A673 (cell line): ENCODE results near the gene SPAG6. TPM values are rescaled to one million over a fixed set of nuclear protein-coding genes. Genes with fewer than 3 reads are reported as not detected.
A peak's percentile ranks its signal among the peaks of the same experiment; 100 is the strongest.

Experiments used
- BruUV-seq: library from RNA; stranded (reverse); fragments of 400-500 nt; replicated peaks from 2 replicates; lab custom pipeline; 2021; lab: Mats Ljungman, UMichigan
- CTCF ChIA-PET: fragments of 300-600 bp; sonication (Branson Sonifier 250); formaldehyde crosslinking; loops from one replicate; lab custom pipeline; 2022; ENCODE audit warnings: antibody characterized with exemption; lab: Charles Lee
- POLR2A ChIA-PET: fragments of 300-600 bp; sonication (Branson Sonifier 250); formaldehyde crosslinking; loops from one replicate; lab custom pipeline; 2022; ENCODE audit warnings: antibody characterized with exemption; ENCODE audit not compliant: low non-redundant PET; lab: Charles Lee
- DNase-seq: peaks from one replicate; pipeline ENCODE4 v3.0.0-alpha.2; 2015; ENCODE audit warnings: low spot score
- H3K27ac ChIP-seq: fragments of 200-600 bp; sonication (generic); 2 replicates; pipeline ENCODE4 v1.5.1; 2016; ENCODE audit warnings: mixed run types, low read depth, mild to moderate bottlenecking, mixed read lengths, antibody characterized with exemption, low read length; ENCODE audit not compliant: poor library complexity, severe bottlenecking
- H3K27me3 ChIP-seq: fragments of 200-600 bp; sonication (generic); replicated peaks from 2 replicates; pipeline ENCODE4 v1.6.1; 2017; ENCODE audit warnings: mixed run types, low read depth, mild to moderate bottlenecking, mixed read lengths, antibody characterized with exemption, low read length; ENCODE audit not compliant: insufficient read depth, poor library complexity
- H3K36me3 ChIP-seq: fragments of 200-600 bp; sonication (generic); 2 replicates; pipeline ENCODE4 v1.6.1; 2016; ENCODE audit warnings: mixed run types, mild to moderate bottlenecking, mixed read lengths, antibody characterized with exemption, low read length; ENCODE audit not compliant: insufficient read depth, poor library complexity, severe bottlenecking
- H3K4me1 ChIP-seq: fragments of 200-600 bp; sonication (generic); 2 replicates; pipeline ENCODE4 v1.6.1; 2017; ENCODE audit warnings: mixed run types, mild to moderate bottlenecking, mixed read lengths, antibody characterized with exemption, low read length; ENCODE audit not compliant: insufficient read depth, poor library complexity, severe bottlenecking
- H3K4me3 ChIP-seq: fragments of 200-600 bp; sonication (generic); 2 replicates; pipeline ENCODE4 v1.5.1; 2016; ENCODE audit warnings: low read depth, mixed run types, mild to moderate bottlenecking, mixed read lengths, low read length; ENCODE audit not compliant: poor library complexity, severe bottlenecking
- H3K9me3 ChIP-seq: fragments of 200-600 bp; sonication (generic); 2 replicates; pipeline ENCODE4 v1.6.1; 2016; ENCODE audit warnings: mixed run types, low read depth, mild to moderate bottlenecking, mixed read lengths, antibody characterized with exemption, low read length; ENCODE audit not compliant: poor library complexity, severe bottlenecking
- CTCF ChIP-seq: fragments of 300-800, 200-600 bp; sonication (generic); conservative IDR thresholded peaks from 2 replicates; pipeline ENCODE4 v1.5.1; 2017; ENCODE audit warnings: low read depth, mild to moderate bottlenecking, antibody characterized with exemption, low read length, moderate library complexity, mixed read lengths
- EZH2 ChIP-seq: fragments of 200-600 bp; sonication (generic); IDR thresholded peaks from 2 replicates; pipeline ENCODE4 v1.6.1; 2017; ENCODE audit warnings: borderline replicate concordance, low read depth, mild to moderate bottlenecking, mixed read lengths, antibody characterized with exemption, low read length; ENCODE audit not compliant: poor library complexity, severe bottlenecking
- intact Hi-C: fragments of 100-400 bp; cut with micrococcal nuclease; formaldehyde crosslinking; loops from one replicate; pipeline ENCODE4 v1.10.0; 2022; ENCODE audit not compliant: unreplicated experiment
- total RNA-seq: library from RNA; stranded (reverse); gene quantifications from 2 replicates; pipeline ENCODE4 v1.2.3, GENCODE V29; 2021

SPAG6 gene
- total RNA-seq, 1 experiment from 2014 or later = 0.39 TPM

- Histone ChIP-seq H3K27ac (no peak overlapping the region), H3K4me3 (no peak overlapping the region), H3K36me3 (no peaks in the 10 kb centered on the region), H3K27me3 (no peaks in the 10 kb centered on the region), H3K9me3 (no peaks in the 10 kb centered on the region), H3K4me1 (peaks cover 8% of the 10 kb centered on the region)
- intact Hi-C loops = no loop called here
- ChIA-PET POLR2A (no interaction called here), CTCF (no interaction called here)
- BruUV-seq = no TSS peak
- TF ChIP-seq CTCF (no peak), EZH2 (no peak)
- DNase-seq = no peak
These were observed 34.4 kb upstream of the SPAG6 start for GRCh38 chr10:22310928-22311327.

GRCh38 chr10:22314852-22315251 lies 30.4 kb upstream of the SPAG6 start:
- H3K27me3 ChIP-seq = no peaks in the 10 kb centered on the region
- H3K36me3 ChIP-seq = no peaks in the 10 kb centered on the region
- no peak for DNase-seq
- peaks cover 20% of the 10 kb centered on the region for H3K4me1 ChIP-seq
- BruUV-seq = no TSS peak
- intact Hi-C loops = loop anchor here (5.0 kb wide), 1 partner anchor 88 kb away; no protein-coding TSS in a partner anchor
- no peak overlapping the region for H3K27ac ChIP-seq
- ChIA-PET POLR2A (no interaction called here), CTCF (no interaction called here)
- no peaks in the 10 kb centered on the region for H3K9me3 ChIP-seq
- no peak overlapping the region for H3K4me3 ChIP-seq
- TF ChIP-seq CTCF (no peak), EZH2 (no peak)

GRCh38 chr10:22315455-22316285 lies 29.6 kb upstream of the SPAG6 start:
- H3K27me3 ChIP-seq = no peaks in the 10 kb centered on the region
- no peak for TF ChIP-seq CTCF
- TF ChIP-seq EZH2 = no peak
- H3K36me3 ChIP-seq = no peaks in the 10 kb centered on the region
- peak; percentile 63 for DNase-seq
- ChIA-PET CTCF (interaction anchor here (0.5 to 0.6 kb wide), 2 partner anchors 113 to 1029 kb away, joined by 3 to 4 read pairs; no protein-coding TSS in a partner anchor), POLR2A (interaction anchor here (0.6 kb wide), 1 partner anchor 788 kb away, joined by 3 read pairs; no protein-coding TSS in a partner anchor)
- H3K4me1 ChIP-seq = peaks cover 20% of the 10 kb centered on the region
- peak overlapping the region; percentile 90 for H3K27ac ChIP-seq
- intact Hi-C loops = loop anchor here (5.0 kb wide), 1 partner anchor 88 kb away; no protein-coding TSS in a partner anchor
- BruUV-seq = no TSS peak
- no peaks in the 10 kb centered on the region for H3K9me3 ChIP-seq
- peak overlapping the region; percentile 88 for H3K4me3 ChIP-seq
